T-helper 1 cell treated with Interleukin-12 subunit alpha and Interleukin-12 subunit beta and Interleukin-4 antibody, amounts not matched to agents 30 μg/mL and 1 μg/mL, for 36 hours (primary cell): Measurements from ENCODE around the gene DCLK1.

Experiments used
- H3K27ac Mint-ChIP-seq: one replicate; pipeline ENCODE4 v1.8.0; 2021; ENCODE audit warnings: mild to moderate bottlenecking, mixed read lengths
- H3K27me3 Mint-ChIP-seq: one replicate; pipeline ENCODE4 v1.8.0; 2021; ENCODE audit warnings: low read depth, mixed read lengths
- H3K36me3 Mint-ChIP-seq: one replicate; pipeline ENCODE4 v1.8.0; 2021; ENCODE audit warnings: low read depth, mixed read lengths
- H3K4me1 Mint-ChIP-seq: one replicate; pipeline ENCODE4 v1.8.0; 2021; ENCODE audit warnings: low read depth, mixed read lengths
- H3K4me3 Mint-ChIP-seq: one replicate; pipeline ENCODE4 v1.8.0; 2021; ENCODE audit warnings: mild to moderate bottlenecking, moderate library complexity, mixed read lengths
- H3K9me3 Mint-ChIP-seq: one replicate; pipeline ENCODE4 v1.8.0; 2021; ENCODE audit warnings: mixed read lengths

The DCLK1 gene

DNA sequence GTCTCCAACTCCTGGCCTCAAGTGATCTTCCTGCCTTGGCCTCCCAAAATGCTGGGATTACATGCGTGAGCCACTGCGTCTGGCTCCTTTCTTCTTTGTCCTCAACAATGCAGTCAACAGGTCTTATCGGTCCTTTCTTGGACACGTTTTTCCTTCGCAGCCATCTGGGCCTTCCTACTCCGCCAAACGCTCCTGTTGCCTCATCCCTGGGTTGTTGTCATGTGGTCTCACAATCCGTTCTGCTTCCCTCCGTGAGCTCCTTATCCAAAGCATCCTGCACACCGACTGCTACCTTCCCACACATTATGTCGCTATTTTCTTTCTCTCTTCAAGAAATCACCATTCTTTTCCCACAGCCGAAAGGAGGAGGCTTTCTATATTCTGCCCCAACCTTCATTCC is 306.8 kb downstream of the DCLK1 start:
- H3K27ac Mint-ChIP-seq, result no peak overlapping the region
- H3K9me3 Mint-ChIP-seq, result no peaks in the 10 kb centered on the region
- H3K36me3 Mint-ChIP-seq, result no peaks in the 10 kb centered on the region
- no peak overlapping the region for H3K4me3 Mint-ChIP-seq
- H3K4me1 Mint-ChIP-seq, result no peaks in the 10 kb centered on the region
- H3K27me3 Mint-ChIP-seq, result no peaks in the 10 kb centered on the region

DNA sequence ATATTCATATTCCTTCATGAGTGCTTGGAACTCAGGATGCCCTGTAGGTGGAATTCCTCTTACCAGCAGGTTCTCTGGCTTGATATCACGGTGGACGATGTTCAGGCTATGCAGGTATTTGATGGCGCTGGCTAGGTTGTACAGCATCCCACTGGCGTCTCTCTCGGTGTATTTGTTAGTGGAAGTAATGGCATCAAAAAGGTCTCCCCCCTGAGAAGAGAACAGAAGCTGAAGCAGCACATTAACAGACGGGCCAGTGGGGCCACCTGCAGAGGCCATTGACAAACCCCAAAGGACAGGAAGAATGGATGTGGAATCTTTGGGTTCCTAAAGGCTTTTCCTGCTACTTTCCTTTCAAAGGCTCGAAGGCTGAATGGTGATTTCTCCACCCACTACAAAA is 308.5 kb downstream of the DCLK1 start:
- Mint-ChIP-seq H3K36me3 (no peaks in the 10 kb centered on the region), H3K9me3 (no peaks in the 10 kb centered on the region), H3K4me3 (no peak overlapping the region), H3K27ac (no peak overlapping the region), H3K4me1 (no peaks in the 10 kb centered on the region), H3K27me3 (no peaks in the 10 kb centered on the region)

DNA sequence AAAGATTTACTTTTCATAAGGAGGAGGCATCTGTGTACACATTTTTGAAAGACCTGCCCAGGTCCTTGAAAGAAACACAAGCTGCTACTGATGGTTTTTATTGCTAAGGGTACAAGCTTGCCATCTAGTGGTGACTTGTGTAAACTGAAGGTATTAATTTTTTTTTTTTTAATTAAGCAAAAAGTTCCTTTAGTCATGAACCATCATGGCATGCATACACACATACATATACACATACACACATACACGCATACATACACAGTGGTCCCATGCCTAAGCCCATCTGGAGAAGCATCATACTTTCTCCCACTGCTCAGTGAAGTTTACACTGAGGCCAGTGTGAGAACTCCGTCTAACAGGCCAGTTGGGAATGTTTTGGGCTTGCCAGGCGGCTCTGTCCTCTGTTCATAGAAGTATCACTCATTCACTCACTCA is 312.5 kb downstream of the DCLK1 start:
- Mint-ChIP-seq H3K27ac (no peak overlapping the region), H3K27me3 (no peaks in the 10 kb centered on the region), H3K9me3 (no peaks in the 10 kb centered on the region), H3K4me1 (no peaks in the 10 kb centered on the region), H3K4me3 (no peak overlapping the region), H3K36me3 (no peaks in the 10 kb centered on the region)

DNA sequence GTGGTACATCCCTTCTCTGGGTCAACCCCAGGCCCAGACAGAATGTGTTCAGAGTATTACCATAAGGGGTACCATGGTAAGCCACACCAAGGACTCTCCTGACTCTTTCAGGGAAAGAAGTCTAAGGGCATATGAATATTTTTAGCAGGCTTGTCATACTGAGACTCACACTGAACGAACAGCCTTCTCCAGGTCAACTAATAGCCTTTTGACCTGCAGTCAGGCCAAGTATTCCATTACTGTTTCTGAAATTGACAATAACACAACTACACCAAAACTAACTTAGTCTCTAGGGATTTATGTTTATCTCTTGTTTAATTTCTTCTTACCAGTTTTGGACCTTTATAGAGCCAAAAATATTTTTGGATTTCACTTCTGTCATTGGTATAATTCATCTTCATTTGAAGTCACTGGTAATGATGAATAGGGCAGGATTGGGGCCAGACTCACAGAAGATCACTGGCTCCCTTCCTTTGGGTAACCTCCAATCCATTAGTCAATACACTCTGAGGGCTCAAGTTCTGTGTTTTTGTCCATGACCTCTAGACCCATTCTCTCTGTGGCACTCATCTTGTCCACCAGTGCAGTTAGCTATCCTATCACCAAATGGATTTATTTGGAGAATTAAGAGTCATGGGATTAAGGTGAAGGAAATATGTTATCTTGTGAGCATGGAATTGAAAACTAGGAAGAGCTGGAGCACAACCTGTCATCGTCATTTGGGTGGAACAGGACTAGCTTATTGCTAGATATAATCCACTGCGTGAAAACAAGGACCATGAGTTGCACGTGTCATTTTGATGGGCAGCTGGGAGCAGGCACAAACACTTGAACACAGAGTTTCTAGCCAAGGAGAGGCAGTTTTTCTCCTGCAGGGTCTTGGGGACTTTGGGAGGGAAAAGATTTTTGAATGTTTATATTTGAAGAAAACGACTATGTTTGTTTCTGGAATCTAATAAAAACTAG is 313.3 kb downstream of the DCLK1 start:
- Mint-ChIP-seq H3K4me3 (no peak overlapping the region), H3K27ac (no peak overlapping the region), H3K4me1 (no peaks in the 10 kb centered on the region), H3K9me3 (no peaks in the 10 kb centered on the region), H3K27me3 (no peaks in the 10 kb centered on the region), H3K36me3 (no peaks in the 10 kb centered on the region)

DNA sequence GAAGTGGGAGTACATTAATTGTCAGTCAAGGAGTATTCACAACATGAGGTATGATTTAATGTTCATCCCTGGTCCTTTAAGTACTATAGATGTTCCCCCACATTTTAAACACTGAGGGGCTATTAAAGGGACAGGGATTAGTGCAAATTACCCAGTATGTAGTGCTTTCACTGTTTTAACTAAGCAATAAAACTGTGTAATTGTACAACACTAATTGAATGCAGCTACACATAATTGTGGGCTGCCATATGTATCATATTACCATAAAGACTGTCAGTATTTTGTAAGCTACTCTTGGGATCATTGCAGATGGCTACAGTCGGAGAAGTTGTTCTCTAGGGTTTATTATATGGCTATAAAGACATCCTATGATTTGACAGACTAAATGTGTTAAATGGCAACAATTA is 316.6 kb downstream of the DCLK1 start:
- Mint-ChIP-seq H3K27ac (no peak overlapping the region), H3K27me3 (no peaks in the 10 kb centered on the region)

DNA sequence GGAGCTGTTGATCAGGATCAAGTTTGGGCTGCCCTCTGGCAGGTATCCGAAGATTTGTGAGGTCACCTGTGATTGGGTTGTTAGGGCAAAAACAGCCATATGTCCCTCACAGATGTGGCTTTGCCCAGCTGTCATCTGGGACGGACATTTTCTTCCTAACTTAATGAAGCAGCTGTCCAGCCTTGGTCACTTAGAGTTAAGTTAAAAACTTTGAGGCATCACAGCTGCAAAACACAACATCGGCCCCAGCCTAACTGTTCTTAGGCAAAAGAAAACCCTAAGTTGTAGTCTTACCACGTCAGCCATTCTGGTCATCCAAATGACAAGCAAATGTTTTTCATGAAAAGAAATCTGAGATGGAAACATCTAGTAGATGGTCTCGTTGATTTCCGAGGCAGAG is 318.4 kb downstream of the DCLK1 start:
- Mint-ChIP-seq H3K4me3 (no peak overlapping the region), H3K9me3 (no peaks in the 10 kb centered on the region), H3K27ac (no peak overlapping the region), H3K4me1 (no peaks in the 10 kb centered on the region), H3K27me3 (no peaks in the 10 kb centered on the region), H3K36me3 (no peaks in the 10 kb centered on the region)

More for the DNA sequence above, 316.6 kb downstream of the DCLK1 start:
- no peaks in the 10 kb centered on the region for H3K4me1 Mint-ChIP-seq
- no peak overlapping the region for H3K4me3 Mint-ChIP-seq
- no peaks in the 10 kb centered on the region for H3K9me3 Mint-ChIP-seq
- H3K36me3 Mint-ChIP-seq, result no peaks in the 10 kb centered on the region

DNA sequence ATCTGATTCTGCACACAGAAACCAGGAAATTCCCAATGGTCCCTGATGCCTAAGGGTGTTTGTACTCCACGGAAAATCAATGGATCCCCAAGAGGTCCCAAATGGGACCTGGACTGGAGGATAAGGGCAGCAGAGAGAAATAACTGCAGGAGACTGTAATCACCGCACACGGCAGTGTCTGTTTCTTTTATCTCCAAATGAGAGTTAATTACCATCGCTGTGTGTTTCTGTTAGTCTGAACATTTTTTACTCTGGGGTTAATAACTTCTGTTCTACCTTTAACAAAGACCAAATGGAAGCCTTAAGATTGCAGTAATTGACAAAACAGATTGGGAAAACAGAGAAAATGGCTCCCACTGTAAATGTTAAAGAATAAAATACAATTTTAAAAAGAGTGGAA is 320.9 kb downstream of the DCLK1 start:
- Mint-ChIP-seq H3K27me3 (no peaks in the 10 kb centered on the region), H3K4me1 (no peaks in the 10 kb centered on the region), H3K4me3 (no peak overlapping the region), H3K9me3 (no peaks in the 10 kb centered on the region), H3K27ac (no peak overlapping the region), H3K36me3 (no peaks in the 10 kb centered on the region)

DNA sequence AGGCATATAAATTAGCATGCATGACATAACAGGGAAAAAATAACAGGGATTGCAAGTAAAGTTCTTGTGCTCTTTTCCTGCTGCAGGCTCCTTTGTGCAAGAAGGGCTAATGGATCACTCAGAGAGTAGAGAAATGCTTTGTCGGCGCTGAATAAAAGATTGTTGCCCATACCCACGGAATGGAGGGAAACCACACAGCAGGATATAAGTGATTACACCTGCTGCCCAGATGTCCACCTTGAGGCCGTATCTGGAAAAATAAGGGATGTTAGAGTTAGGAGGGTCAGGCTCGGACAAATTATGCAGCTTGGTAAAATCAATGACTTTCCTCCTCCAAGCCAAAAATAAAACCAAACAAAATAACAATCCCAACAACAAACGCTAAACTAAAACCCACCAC is 322.3 kb downstream of the DCLK1 start:
- no peaks in the 10 kb centered on the region for H3K27me3 Mint-ChIP-seq
- H3K27ac Mint-ChIP-seq, result no peak overlapping the region
- H3K9me3 Mint-ChIP-seq, result no peaks in the 10 kb centered on the region
- no peaks in the 10 kb centered on the region for H3K36me3 Mint-ChIP-seq
- H3K4me3 Mint-ChIP-seq, result no peak overlapping the region
- H3K4me1 Mint-ChIP-seq, result no peaks in the 10 kb centered on the region

DNA sequence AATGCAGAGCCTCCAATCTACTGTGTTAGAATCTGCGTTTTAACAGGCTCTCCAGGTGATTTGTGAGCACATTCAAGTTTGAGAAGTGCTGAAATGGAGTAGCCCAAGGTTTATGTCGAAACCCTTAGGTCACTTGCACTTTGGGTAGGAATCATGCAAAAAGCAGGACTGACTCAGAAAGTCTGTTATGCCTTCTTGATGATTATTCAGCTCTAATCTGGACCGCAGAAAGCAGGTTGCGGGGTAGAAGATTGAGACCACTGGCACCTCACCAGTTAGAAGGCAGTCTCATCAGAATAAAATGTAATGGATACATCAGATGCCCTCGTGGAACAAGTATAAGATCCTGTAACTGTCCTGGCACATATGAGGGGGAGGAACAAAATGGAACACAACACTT is 326.3 kb downstream of the DCLK1 start:
- Mint-ChIP-seq H3K9me3 (no peaks in the 10 kb centered on the region), H3K4me3 (no peak overlapping the region), H3K4me1 (no peaks in the 10 kb centered on the region), H3K36me3 (no peaks in the 10 kb centered on the region), H3K27ac (no peak overlapping the region), H3K27me3 (no peaks in the 10 kb centered on the region)

DNA sequence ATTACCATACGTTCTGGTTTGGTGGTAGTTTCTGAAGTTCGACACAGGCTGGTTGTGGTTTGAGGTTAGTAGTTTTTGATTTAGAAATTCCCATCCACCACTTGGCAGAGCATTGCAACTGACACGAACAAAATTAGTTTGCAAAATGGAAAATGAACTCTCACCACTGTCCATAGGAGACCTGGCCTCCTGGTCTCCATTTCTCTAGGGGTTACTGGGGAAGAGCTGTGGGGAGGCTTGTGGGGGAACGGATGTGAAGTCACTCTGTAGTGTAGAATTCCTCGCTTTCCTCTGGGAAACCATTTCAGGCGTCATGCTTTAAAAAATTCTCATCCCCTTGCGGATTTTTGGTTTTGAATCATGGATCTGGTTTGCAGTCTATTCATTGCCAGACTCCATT is 333.2 kb downstream of the DCLK1 start:
- no peak overlapping the region for H3K27ac Mint-ChIP-seq
- H3K9me3 Mint-ChIP-seq, result no peaks in the 10 kb centered on the region
- no peaks in the 10 kb centered on the region for H3K36me3 Mint-ChIP-seq
- H3K27me3 Mint-ChIP-seq, result no peaks in the 10 kb centered on the region
- H3K4me1 Mint-ChIP-seq, result no peaks in the 10 kb centered on the region
- H3K4me3 Mint-ChIP-seq, result no peak overlapping the region

DNA sequence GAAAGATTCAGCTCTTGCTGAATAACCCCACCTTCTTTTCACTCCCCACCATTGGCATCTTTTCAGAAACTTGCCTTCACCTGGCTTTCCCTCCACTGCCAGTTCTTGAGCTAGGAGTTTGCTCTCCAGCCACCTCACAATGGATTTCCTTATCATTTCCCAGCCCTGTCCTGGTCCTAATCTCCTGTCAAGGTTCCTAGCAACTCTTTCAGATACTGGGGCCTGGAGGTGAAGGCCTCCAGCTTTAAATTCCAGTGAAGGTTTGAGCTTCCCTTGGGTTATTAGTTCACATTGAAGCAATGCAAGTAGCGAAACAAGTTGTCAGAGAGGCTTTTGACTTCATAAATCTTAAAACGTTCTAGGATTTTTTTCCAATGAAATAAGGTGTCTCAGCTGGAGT is 333.9 kb downstream of the DCLK1 start:
- Mint-ChIP-seq H3K27ac (no peak overlapping the region), H3K36me3 (no peaks in the 10 kb centered on the region), H3K4me3 (no peak overlapping the region), H3K27me3 (no peaks in the 10 kb centered on the region), H3K4me1 (no peaks in the 10 kb centered on the region), H3K9me3 (no peaks in the 10 kb centered on the region)

DNA sequence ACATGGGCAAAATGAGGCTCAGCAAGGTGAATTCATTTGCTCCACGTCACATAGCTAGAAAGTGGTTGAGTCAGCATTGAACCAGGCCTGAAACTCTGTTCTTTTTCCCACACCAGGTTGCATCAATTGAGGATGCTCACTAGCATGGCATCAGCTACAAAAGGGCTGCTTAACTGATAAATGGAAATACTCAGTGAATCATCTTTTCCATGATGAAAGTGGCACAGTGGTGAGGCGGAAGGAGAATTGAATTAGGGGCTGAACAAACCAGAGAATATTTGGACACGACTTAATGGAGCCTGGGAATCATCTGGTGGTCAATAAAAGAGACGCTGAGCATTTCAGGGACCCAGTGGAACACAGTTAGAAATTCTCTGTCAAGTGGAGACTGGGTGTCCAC is 334.6 kb downstream of the DCLK1 start:
- Mint-ChIP-seq H3K9me3 (no peaks in the 10 kb centered on the region), H3K36me3 (no peaks in the 10 kb centered on the region), H3K27ac (no peak overlapping the region), H3K27me3 (no peaks in the 10 kb centered on the region), H3K4me3 (no peak overlapping the region), H3K4me1 (no peaks in the 10 kb centered on the region)

DNA sequence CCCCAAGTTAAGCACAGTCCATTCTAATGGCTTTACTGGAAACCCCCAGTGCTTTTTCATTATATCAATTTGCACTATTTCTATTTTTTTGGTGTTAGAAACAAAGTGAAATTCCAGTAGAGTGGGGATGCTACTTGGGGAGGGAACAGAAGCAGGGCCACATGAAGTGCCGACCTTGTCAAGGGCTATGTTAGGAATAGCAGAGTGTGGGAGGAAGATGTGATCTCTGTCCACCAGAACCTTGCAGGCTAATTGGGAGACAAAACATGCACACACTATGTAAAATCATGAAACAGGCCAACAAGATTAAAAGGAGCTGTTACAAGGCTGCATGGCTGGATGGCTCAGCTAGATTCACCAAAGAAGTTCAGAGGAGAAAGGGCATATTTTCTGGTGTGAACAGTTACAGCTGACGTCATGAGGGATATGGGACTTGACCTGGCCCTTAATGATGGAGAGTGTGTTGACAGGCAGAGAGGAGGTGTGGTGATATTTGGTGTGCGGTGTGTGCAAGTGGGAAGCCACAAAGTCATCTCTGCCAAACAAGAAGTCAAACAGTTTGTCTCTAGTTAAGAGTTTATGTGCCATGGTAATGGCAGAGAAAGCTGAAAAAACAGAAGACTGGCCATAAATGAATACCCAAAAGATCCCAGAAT is 336.3 kb downstream of the DCLK1 start:
- H3K27me3 Mint-ChIP-seq, result no peaks in the 10 kb centered on the region
- no peaks in the 10 kb centered on the region for H3K4me1 Mint-ChIP-seq
- no peaks in the 10 kb centered on the region for H3K9me3 Mint-ChIP-seq
- H3K36me3 Mint-ChIP-seq, result no peaks in the 10 kb centered on the region
- H3K27ac Mint-ChIP-seq, result no peak overlapping the region
- H3K4me3 Mint-ChIP-seq, result no peak overlapping the region

DNA sequence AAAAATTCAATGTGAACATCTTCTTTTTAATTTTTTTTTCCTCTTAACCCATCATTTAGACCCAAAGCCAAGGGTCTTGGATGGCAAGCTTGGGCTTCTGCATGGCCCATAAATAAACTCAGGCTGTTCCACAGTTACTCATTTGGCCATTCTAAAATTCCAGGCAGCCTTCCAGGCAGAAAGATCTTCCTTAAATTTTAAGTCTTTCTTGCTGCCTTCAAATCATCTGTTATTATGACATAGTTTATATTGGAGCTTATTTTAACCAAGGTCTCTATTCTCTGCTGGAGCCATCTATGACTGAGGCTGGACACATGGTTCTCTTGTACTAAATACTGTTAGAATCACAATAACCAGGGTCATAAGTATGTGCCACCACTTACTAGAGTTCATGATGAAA is 337.4 kb downstream of the DCLK1 start:
- no peaks in the 10 kb centered on the region for H3K36me3 Mint-ChIP-seq
- no peaks in the 10 kb centered on the region for H3K4me1 Mint-ChIP-seq
- no peak overlapping the region for H3K4me3 Mint-ChIP-seq
- H3K27me3 Mint-ChIP-seq, result no peaks in the 10 kb centered on the region
- H3K9me3 Mint-ChIP-seq, result no peaks in the 10 kb centered on the region
- no peak overlapping the region for H3K27ac Mint-ChIP-seq

DNA sequence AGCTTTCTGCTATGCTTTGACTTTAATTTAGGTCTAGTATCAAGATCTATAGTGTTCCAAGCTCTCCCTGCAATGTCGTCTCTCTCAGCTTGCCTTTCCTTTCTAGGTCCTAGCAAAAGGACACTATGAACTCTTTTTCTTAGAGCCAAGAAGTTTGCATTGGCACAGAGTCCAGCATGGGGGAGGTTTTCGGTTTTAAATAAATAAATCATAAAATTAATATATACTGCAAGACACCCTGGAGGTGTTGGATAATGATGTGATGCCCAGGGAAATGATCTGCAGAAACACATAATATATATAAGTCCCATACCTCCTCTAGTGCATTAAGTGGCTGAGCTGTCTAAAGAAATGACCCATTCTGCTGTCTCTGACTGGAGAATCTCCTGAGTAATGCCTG is 338.3 kb downstream of the DCLK1 start:
- H3K27ac Mint-ChIP-seq, result no peak overlapping the region
- no peaks in the 10 kb centered on the region for H3K36me3 Mint-ChIP-seq

More for the DNA sequence above, 338.3 kb downstream of the DCLK1 start:
- no peaks in the 10 kb centered on the region for H3K9me3 Mint-ChIP-seq
- no peak overlapping the region for H3K4me3 Mint-ChIP-seq
- H3K27me3 Mint-ChIP-seq, result no peaks in the 10 kb centered on the region
- no peaks in the 10 kb centered on the region for H3K4me1 Mint-ChIP-seq
